ENCODE measurements around the gene BTNL8. TPM values are rescaled to one million over a fixed set of nuclear protein-coding genes. Genes with fewer than 3 reads are reported as not detected.

BTNL8 gene
- total RNA-seq, 6 experiments from 2014 or later = 0.18 to 0.93 (median 0.32) TPM

DNA sequence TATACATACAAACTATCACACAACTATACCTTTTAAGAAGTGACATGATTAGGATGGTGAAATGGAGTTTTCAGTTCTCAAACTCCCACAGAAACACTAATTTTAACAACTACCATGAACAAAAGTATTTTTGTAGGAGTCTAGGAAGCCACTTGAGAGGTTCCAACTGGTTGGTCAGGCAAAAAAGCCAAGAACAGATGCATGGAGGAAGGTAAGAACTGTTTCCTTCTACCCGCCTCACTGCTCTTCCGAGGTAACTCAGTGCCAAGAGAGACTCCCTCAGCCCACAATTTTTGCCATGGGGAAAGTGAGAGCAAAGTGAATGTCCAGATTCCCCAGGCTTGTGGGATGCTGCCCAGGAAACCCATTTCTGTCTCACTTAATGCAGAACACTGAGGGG is 15.7 kb downstream of the BTNL8 start:
- no peaks in the 10 kb centered on the region for H3K27me3 ChIP-seq
- H3K4me1 ChIP-seq = no peaks in the 10 kb centered on the region
- H3K4me3 ChIP-seq = no peak overlapping the region
- no peak for TF ChIP-seq POLR2A (IDR thresholded peaks at IDR 0.05)
- TF ChIP-seq, protein P1, sequence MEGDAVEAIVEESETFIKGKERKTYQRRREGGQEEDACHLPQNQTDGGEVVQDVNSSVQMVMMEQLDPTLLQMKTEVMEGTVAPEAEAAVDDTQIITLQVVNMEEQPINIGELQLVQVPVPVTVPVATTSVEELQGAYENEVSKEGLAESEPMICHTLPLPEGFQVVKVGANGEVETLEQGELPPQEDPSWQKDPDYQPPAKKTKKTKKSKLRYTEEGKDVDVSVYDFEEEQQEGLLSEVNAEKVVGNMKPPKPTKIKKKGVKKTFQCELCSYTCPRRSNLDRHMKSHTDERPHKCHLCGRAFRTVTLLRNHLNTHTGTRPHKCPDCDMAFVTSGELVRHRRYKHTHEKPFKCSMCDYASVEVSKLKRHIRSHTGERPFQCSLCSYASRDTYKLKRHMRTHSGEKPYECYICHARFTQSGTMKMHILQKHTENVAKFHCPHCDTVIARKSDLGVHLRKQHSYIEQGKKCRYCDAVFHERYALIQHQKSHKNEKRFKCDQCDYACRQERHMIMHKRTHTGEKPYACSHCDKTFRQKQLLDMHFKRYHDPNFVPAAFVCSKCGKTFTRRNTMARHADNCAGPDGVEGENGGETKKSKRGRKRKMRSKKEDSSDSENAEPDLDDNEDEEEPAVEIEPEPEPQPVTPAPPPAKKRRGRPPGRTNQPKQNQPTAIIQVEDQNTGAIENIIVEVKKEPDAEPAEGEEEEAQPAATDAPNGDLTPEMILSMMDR (IDR thresholded peaks at IDR 0.05) = no peak
- H3K27ac ChIP-seq = no peak overlapping the region
- WGBS (ENCODE audit: insufficient coverage, low coverage, low lambda C conversion rate, missing lambda C conversion rate) = 83% methylated on average over 2 of the region's 2 CpGs
- ATAC-seq = no peak
- DNase-seq = no peak
- no peaks in the 10 kb centered on the region for H3K36me3 ChIP-seq
- intact Hi-C loops (cut with DNase I) = no loop called here
- no peaks in the 10 kb centered on the region for H3K9me3 ChIP-seq

DNA sequence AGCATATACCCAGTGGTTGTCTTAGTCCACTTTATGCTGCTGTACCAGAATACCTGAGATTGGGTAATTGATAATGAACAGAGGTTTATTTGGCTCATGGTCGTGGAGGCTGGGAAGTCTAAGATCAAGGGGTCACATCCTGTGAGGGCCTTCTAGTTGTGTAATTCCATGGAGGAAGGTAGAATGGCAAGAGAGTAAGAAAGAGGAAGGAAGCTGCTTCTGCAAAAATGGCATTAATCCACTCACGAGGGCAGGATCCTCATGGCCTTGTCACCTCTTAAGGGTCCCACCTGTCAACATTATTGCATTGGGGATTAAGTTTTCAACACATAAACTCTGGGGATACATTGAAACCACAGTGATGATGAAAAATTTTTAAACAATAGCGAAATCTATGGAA is 17.0 kb downstream of the BTNL8 start:
- H3K9me3 ChIP-seq = no peaks in the 10 kb centered on the region
- H3K4me1 ChIP-seq = no peaks in the 10 kb centered on the region
- no peak overlapping the region for H3K27ac ChIP-seq
- ATAC-seq (no peak), DNase-seq (no peak)
- intact Hi-C loops (cut with DNase I) = no loop called here
- TF ChIP-seq, protein P1 (IDR thresholded peaks at IDR 0.05) = no peak
- TF ChIP-seq POLR2A (IDR thresholded peaks at IDR 0.05) = no peak
- WGBS (ENCODE audit: insufficient coverage, low coverage, low lambda C conversion rate, missing lambda C conversion rate) = 45% methylated on average over 3 of the region's 3 CpGs
- no peak overlapping the region for H3K4me3 ChIP-seq
- H3K27me3 ChIP-seq = no peaks in the 10 kb centered on the region
- H3K36me3 ChIP-seq = no peaks in the 10 kb centered on the region

DNA sequence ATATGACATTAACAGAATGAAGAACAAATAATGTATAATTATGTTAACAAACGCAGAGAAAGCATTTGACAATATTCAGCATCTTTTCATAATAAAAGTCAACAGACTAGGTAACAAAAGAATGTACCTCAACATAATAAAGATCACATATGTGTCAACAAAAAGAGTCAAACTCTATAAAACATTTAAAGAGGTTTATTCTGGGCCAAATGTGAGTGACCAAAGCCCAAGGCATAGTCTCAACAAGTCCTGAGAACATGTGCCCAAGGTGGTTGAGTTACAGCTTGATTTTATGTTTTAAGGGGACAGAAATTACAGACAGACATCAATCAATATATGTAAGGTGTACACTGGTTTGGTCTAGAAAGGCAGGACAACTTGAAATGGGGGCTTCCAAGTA is 19.4 kb downstream of the BTNL8 start:
- WGBS (ENCODE audit: insufficient coverage, low coverage, low lambda C conversion rate, missing lambda C conversion rate) = 67% methylated on average over 1 of the region's 1 CpG
- no peaks in the 10 kb centered on the region for H3K36me3 ChIP-seq
- no peak overlapping the region for H3K4me3 ChIP-seq
- H3K27ac ChIP-seq = no peak overlapping the region
- no peaks in the 10 kb centered on the region for H3K4me1 ChIP-seq
- H3K27me3 ChIP-seq = no peaks in the 10 kb centered on the region
- intact Hi-C loops (cut with DNase I) = no loop called here
- TF ChIP-seq, protein P1 (IDR thresholded peaks at IDR 0.05) = no peak
- no peak for TF ChIP-seq POLR2A (IDR thresholded peaks at IDR 0.05)
- H3K9me3 ChIP-seq = no peaks in the 10 kb centered on the region
- no peak for DNase-seq
- ATAC-seq = no peak

DNA sequence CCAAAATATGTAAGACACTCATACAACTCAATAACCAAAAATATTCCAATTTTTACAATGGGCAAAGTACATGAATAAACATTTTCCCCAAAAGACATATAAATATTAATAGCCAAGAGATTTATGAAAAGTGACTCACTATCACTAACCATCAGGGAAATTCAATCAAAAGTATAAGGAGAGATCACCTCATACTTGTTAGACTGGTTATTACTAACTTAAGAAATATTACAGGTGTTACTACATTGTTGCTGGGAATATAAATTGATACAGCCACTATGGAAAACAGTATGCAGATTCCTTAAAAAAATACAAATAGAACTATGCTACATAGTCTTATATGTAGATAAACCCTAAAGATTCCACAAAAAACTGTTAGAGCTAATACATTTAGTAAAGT is 21.8 kb downstream of the BTNL8 start:
- H3K36me3 ChIP-seq = no peaks in the 10 kb centered on the region
- no peak for ATAC-seq
- H3K27ac ChIP-seq = no peak overlapping the region
- no peak overlapping the region for H3K4me3 ChIP-seq
- no peaks in the 10 kb centered on the region for H3K27me3 ChIP-seq
- no peaks in the 10 kb centered on the region for H3K9me3 ChIP-seq
- intact Hi-C loops (cut with DNase I) = no loop called here
- H3K4me1 ChIP-seq = no peaks in the 10 kb centered on the region
- no peak for DNase-seq
- TF ChIP-seq, protein P1 (IDR thresholded peaks at IDR 0.05) = no peak
- no peak for TF ChIP-seq POLR2A (IDR thresholded peaks at IDR 0.05)

DNA sequence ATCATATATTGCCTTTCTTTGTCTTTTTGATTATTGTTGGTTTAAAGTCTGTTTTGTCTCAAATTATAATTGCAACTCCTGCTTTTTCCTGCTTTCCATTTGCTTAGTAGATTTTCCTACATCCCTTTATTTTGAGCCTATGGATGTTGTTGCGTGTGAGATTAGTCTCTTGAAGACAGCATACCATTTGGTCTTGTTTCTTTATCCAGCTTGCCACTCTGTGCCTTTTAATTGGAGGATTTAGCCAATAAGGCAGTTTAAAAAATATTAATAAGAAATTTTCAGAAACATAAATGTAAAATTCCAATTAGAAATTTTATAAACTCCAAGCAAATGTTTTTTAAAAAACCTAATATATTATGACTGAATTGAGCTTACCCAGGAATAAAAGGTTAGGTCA is 24.0 kb downstream of the BTNL8 start:
- Histone ChIP-seq H3K27me3 (no peaks in the 10 kb centered on the region), H3K27ac (no peak overlapping the region), H3K4me3 (no peak overlapping the region), H3K9me3 (no peaks in the 10 kb centered on the region), H3K36me3 (no peaks in the 10 kb centered on the region), H3K4me1 (no peaks in the 10 kb centered on the region)
- TF ChIP-seq POLR2A (IDR thresholded peaks at IDR 0.05) = no peak
- TF ChIP-seq, protein P1 (IDR thresholded peaks at IDR 0.05) = no peak
- intact Hi-C loops (cut with DNase I) = no loop called here
- 69% methylated on average over 1 of the region's 1 CpG for WGBS (ENCODE audit: insufficient coverage, low coverage, low lambda C conversion rate, missing lambda C conversion rate)
- DNase-seq (no peak), ATAC-seq (no peak)
